Activated CD4-positive, alpha-beta T cell treated with anti-CD3 and anti-CD28 coated beads, Interleukin-2, amount 10 ng/mL, durations not matched to agents 24 days and 14 days (primary cell): ENCODE measurements around the gene MGMT. TPM values are rescaled to one million over a fixed set of nuclear protein-coding genes. Genes with fewer than 3 reads are reported as not detected.

Experiments
- DNase-seq: peaks from one replicate; pipeline ENCODE4 v3.0.0; 2022
- H3K27ac Mint-ChIP-seq: one replicate; pipeline ENCODE4 v1.8.0; 2022; ENCODE audit warnings: mild to moderate bottlenecking, mixed read lengths
- H3K27me3 Mint-ChIP-seq: one replicate; pipeline ENCODE4 v1.8.0; 2022; ENCODE audit warnings: mixed read lengths
- H3K36me3 Mint-ChIP-seq: one replicate; pipeline ENCODE4 v1.8.0; 2022; ENCODE audit warnings: low read depth, mild to moderate bottlenecking, mixed read lengths
- H3K4me1 Mint-ChIP-seq: one replicate; pipeline ENCODE4 v1.8.0; 2021; ENCODE audit warnings: mixed read lengths
- H3K4me3 Mint-ChIP-seq: one replicate; pipeline ENCODE4 v1.8.0; 2022; ENCODE audit warnings: mild to moderate bottlenecking, moderate library complexity, mixed read lengths
- H3K9me3 Mint-ChIP-seq: one replicate; pipeline ENCODE4 v1.8.0; 2021; ENCODE audit warnings: mixed read lengths
- intact Hi-C: fragments of 100-400 bp; cut with micrococcal nuclease; formaldehyde crosslinking; loops from one replicate; pipeline ENCODE4 v1.15.1; 2023
- total RNA-seq: library from RNA; stranded (reverse); gene quantifications from 2 replicates; pipeline ENCODE4 v1.2.3, GENCODE V29; 2022

The MGMT gene
- total RNA-seq, 1 donor from 2014 or later: 19.5 TPM

GRCh38 chr10:129601737-129602136, 134.7 kb downstream of the MGMT start:
- intact Hi-C loops: no loop called here
- H3K9me3 Mint-ChIP-seq: no peaks in the 10 kb centered on the region
- no peak overlapping the region for H3K27ac Mint-ChIP-seq
- no peak for DNase-seq
- H3K36me3 Mint-ChIP-seq: no peaks in the 10 kb centered on the region
- no peak overlapping the region for H3K4me3 Mint-ChIP-seq
- no peaks in the 10 kb centered on the region for H3K4me1 Mint-ChIP-seq
- H3K27me3 Mint-ChIP-seq: no peaks in the 10 kb centered on the region

GRCh38 chr10:129602938-129603535, 136.0 kb downstream of the MGMT start:
- Mint-ChIP-seq H3K27ac (no peak overlapping the region), H3K9me3 (no peaks in the 10 kb centered on the region), H3K36me3 (no peaks in the 10 kb centered on the region), H3K4me3 (no peak overlapping the region), H3K27me3 (no peaks in the 10 kb centered on the region), H3K4me1 (no peaks in the 10 kb centered on the region)
- no peak for DNase-seq
- intact Hi-C loops: no loop called here

- no peak overlapping the region for H3K27ac Mint-ChIP-seq
- intact Hi-C loops: no loop called here
- H3K27me3 Mint-ChIP-seq: no peaks in the 10 kb centered on the region
- no peak for DNase-seq
- no peaks in the 10 kb centered on the region for H3K36me3 Mint-ChIP-seq
- H3K4me3 Mint-ChIP-seq: no peak overlapping the region
- no peaks in the 10 kb centered on the region for H3K4me1 Mint-ChIP-seq
- no peaks in the 10 kb centered on the region for H3K9me3 Mint-ChIP-seq
Observed at GRCh38 chr10:129604333-129605032, 137.4 kb downstream of the MGMT start.

DNA sequence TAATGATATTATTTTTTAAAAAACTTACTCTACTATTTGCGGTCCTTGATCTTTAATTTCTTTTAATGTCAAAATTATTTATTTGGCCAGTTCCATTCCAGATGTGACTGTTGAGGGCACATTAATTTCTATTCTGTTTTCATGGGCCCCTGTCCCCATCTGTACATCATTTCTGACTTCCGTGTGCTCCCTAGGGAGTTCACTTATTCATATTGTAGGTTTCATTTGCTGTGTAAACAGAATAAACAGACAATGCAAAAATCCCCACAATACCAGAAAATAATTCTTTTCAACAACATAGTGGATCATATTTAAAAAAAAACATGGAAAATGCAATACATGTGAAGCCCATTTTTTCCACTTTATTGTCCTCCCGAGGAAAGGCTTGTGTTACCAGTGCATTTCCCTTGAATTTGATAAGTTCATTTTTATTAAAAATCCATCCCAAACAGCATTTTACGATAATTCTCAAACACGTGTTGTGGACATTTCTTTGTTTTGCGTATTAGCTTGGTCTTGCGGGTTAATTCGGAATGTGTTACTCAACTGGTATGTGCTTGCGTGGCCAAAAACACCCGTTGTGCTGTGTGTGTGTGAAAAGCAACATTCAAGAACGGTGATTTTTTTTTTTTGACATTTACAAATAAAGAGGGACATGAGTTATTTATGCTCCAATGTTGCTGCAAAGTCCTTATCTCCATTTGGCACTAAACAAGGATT, 138.4 kb downstream of the MGMT start:
- no peak overlapping the region for H3K4me3 Mint-ChIP-seq
- H3K9me3 Mint-ChIP-seq: no peaks in the 10 kb centered on the region
- H3K27me3 Mint-ChIP-seq: no peaks in the 10 kb centered on the region
- no peak overlapping the region for H3K27ac Mint-ChIP-seq
- intact Hi-C loops: no loop called here
- no peak for DNase-seq
- no peaks in the 10 kb centered on the region for H3K4me1 Mint-ChIP-seq
- no peaks in the 10 kb centered on the region for H3K36me3 Mint-ChIP-seq

DNA sequence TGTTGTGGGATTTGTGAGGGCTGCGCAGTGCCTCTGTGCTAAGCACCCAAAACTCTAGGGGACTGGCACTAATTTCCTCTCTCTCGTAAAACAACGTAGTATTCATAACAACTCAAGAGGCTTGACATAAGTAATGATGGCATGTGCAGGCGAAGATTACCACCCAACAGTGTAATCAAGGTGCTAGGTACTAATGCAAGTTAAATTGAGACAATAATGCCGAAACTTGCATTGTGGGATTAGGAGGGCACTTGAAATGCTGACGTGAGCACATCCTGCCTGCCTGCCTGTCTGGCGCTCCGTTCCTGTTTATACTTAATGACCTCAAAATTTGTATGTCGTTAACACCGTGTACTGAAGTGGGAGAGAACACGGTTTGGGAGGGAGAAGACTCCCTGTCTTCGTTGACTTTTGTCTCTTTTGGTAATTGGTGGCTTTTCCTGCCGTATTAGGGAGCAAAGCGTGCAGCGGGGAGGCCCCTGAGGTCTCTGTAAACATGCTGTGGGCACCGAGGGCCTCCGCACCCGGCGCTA, 139.0 kb downstream of the MGMT start:
- Mint-ChIP-seq H3K9me3 (no peaks in the 10 kb centered on the region), H3K4me3 (no peak overlapping the region), H3K36me3 (no peaks in the 10 kb centered on the region), H3K4me1 (no peaks in the 10 kb centered on the region), H3K27me3 (no peaks in the 10 kb centered on the region), H3K27ac (no peak overlapping the region)
- DNase-seq: no peak
- intact Hi-C loops: no loop called here

DNA sequence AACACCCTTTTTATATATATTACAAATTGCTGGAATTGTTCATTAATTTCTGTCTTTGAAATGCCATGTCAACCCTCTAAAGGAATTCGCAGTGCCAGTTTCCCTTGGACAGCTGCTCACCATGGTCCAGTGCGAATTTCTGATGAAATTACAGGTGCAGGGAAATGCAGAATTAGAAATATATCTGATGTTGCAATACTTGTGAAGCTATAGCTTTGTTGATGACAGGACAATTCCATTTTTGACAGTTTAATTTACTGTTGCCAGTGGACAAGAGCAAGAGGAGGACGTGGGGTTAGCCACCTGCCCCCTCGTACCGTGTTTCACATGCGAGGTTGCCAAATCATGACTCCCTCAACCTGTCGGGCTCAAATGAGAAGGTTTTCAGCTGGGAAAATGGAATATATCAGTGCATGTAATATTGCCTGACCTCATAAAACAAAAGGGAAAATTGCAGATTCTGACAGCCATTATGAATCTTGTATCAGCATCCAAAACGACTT, 140.6 kb downstream of the MGMT start:
- no peaks in the 10 kb centered on the region for H3K4me1 Mint-ChIP-seq
- no peak for DNase-seq
- no peak overlapping the region for H3K27ac Mint-ChIP-seq
- intact Hi-C loops: no loop called here
- no peaks in the 10 kb centered on the region for H3K27me3 Mint-ChIP-seq
- no peaks in the 10 kb centered on the region for H3K9me3 Mint-ChIP-seq
- no peak overlapping the region for H3K4me3 Mint-ChIP-seq
- H3K36me3 Mint-ChIP-seq: no peaks in the 10 kb centered on the region

- intact Hi-C loops: no loop called here
- no peak overlapping the region for H3K27ac Mint-ChIP-seq
- no peak overlapping the region for H3K4me3 Mint-ChIP-seq
- no peak for DNase-seq
- H3K27me3 Mint-ChIP-seq: no peaks in the 10 kb centered on the region
- H3K36me3 Mint-ChIP-seq: no peaks in the 10 kb centered on the region
- no peaks in the 10 kb centered on the region for H3K9me3 Mint-ChIP-seq
- H3K4me1 Mint-ChIP-seq: no peaks in the 10 kb centered on the region
Observed at GRCh38 chr10:129608653-129609052, 141.6 kb downstream of the MGMT start.

DNA sequence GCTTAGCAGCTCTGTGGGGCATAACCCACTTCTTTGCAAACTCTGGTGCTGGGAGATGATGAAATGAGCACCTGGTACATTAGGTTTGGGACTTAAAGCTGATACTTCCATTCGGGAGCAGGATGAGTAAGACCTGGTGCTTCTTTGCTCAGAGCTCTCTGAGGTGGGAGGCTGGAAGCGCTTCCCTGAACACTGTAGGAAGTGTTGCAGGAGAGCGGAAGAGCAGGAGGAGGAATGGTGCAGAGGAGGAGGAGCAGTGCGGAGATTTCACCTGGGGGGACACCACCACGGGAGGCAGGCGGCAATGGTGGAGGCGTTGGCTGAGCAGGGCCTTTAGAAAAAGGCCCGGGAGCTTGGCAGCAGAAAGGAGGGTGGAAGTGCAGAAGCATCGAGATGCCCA, 142.5 kb downstream of the MGMT start:
- Mint-ChIP-seq H3K4me3 (no peak overlapping the region), H3K27ac (no peak overlapping the region), H3K27me3 (no peaks in the 10 kb centered on the region), H3K36me3 (no peaks in the 10 kb centered on the region), H3K9me3 (no peaks in the 10 kb centered on the region), H3K4me1 (no peaks in the 10 kb centered on the region)
- intact Hi-C loops: no loop called here
- no peak for DNase-seq

DNA sequence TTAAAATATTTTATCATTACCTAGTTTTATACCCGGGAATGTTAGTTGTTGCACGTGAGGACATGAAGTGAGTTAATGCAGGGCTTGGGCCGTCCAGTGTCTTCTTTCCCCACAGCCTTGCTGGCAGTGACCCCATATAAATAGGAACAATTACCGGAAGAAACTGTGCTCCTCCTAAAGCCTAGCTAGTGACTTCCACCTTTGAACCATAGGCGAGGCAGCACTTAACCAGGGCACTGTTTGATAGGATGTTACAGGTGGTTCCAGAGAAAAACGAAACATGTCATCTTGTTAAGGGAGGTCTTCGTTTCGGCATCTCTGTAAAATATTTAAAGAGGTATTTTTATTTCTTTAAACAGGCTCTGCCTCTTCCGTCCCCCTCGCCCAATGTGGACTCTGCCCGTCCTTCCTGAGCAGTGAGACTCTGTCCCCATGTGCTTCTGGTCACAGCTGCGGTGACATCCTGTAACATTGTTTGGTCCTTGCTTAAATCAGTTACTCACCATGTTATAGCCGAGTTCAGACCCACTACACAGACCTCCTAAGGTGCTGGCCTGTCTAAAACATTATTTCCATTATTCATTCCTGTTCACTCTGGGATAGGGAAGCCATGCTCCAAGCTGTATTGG, 145.6 kb downstream of the MGMT start:
- no peak for DNase-seq
- intact Hi-C loops: no loop called here
- Mint-ChIP-seq H3K4me3 (no peak overlapping the region), H3K4me1 (no peaks in the 10 kb centered on the region), H3K9me3 (no peaks in the 10 kb centered on the region), H3K27ac (no peak overlapping the region), H3K27me3 (no peaks in the 10 kb centered on the region), H3K36me3 (no peaks in the 10 kb centered on the region)

- Mint-ChIP-seq H3K4me3 (no peak overlapping the region), H3K27ac (no peak overlapping the region), H3K9me3 (no peaks in the 10 kb centered on the region), H3K36me3 (no peaks in the 10 kb centered on the region), H3K4me1 (no peaks in the 10 kb centered on the region), H3K27me3 (no peaks in the 10 kb centered on the region)
- intact Hi-C loops: no loop called here
- DNase-seq: no peak
Observed at GRCh38 chr10:129613377-129613980, 146.4 kb downstream of the MGMT start.

DNA sequence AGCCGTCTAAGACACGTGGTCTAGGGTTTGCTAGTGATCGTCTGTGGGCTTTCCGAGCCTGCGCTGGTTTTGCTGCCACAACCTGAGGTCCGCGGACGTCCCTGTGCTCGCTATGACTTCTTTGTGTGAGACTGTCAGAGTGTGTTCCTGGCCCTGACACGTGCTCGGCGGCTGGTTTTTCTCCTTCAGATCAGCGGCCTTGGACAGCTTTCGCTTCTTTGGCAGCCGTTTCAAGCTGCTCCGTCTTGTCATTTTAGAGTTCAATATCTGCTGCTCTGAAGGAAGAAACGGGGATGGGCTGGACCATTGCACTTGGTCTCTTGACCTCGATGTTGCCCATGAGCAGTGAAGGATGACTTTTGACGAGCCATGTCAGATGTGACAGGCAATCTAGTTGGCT, 147.3 kb downstream of the MGMT start:
- Mint-ChIP-seq H3K4me1 (no peaks in the 10 kb centered on the region), H3K27ac (no peak overlapping the region), H3K27me3 (no peaks in the 10 kb centered on the region), H3K4me3 (no peak overlapping the region), H3K9me3 (no peaks in the 10 kb centered on the region), H3K36me3 (no peaks in the 10 kb centered on the region)
- intact Hi-C loops: no loop called here
- DNase-seq: no peak

DNA sequence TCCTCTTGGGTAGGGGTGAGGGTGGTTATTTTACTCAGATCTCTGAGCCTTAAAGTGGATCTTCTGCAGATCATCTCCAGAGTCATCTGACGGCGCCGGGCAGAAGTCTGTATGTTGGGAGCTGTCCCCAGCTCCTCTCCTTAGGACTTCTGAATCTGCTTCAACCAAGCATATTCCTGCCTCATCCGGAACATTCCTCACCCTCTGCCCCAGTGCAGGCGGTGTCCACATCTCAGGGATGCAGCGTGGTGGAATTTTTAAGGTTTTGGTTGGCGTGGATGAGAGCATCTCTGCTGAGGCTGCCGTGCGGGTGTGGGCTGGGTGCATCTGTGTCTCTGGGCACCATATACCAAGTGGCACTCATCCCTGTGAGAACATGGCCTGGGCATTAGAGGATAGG, 148.3 kb downstream of the MGMT start:
- intact Hi-C loops: no loop called here
- Mint-ChIP-seq H3K36me3 (no peaks in the 10 kb centered on the region), H3K27me3 (no peaks in the 10 kb centered on the region), H3K4me1 (no peaks in the 10 kb centered on the region), H3K9me3 (no peaks in the 10 kb centered on the region), H3K4me3 (no peak overlapping the region), H3K27ac (no peak overlapping the region)
- no peak for DNase-seq

DNA sequence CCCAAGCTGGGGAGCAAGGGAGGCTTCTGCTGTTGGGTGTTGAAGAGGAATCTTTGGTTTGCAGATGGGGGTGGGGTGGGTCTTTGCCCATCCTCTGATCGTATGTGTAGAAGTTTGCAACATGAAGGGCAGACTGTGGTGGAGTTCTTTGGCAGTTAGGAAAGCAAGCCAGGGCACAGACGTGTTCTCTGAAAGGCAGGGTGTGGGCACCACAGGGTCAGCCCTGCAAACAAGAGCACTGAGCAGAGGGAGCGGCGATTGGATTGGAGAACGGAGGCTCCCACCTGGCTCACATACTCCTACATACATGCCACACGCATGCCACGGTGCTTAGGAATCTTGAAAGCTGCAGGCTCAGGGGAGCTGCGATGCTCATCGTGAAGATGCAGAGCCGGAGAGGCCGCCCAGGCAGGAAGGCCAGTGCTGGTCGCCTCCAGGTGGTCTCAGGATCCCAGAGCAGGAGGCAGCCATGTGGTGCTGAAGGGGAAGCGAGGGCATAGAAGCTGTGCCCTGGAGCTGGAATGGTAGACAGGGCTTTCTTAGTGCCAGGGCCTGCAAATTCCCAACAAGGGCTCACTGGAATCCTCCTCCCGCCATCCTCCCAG, 149.0 kb downstream of the MGMT start:
- Mint-ChIP-seq H3K4me1 (no peaks in the 10 kb centered on the region), H3K27ac (no peak overlapping the region), H3K36me3 (no peaks in the 10 kb centered on the region), H3K9me3 (no peaks in the 10 kb centered on the region), H3K27me3 (no peaks in the 10 kb centered on the region), H3K4me3 (no peak overlapping the region)
- no peak for DNase-seq
- intact Hi-C loops: no loop called here
